Measurements from ENCODE around the gene VAMP1.
"Not testable (repeated sequence)": the region's sequence is repeated elsewhere in the genome, so short reads cannot be mapped to it uniquely, and the experiment has no call there.

The VAMP1 gene, protein sequence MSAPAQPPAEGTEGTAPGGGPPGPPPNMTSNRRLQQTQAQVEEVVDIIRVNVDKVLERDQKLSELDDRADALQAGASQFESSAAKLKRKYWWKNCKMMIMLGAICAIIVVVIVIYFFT

DNA sequence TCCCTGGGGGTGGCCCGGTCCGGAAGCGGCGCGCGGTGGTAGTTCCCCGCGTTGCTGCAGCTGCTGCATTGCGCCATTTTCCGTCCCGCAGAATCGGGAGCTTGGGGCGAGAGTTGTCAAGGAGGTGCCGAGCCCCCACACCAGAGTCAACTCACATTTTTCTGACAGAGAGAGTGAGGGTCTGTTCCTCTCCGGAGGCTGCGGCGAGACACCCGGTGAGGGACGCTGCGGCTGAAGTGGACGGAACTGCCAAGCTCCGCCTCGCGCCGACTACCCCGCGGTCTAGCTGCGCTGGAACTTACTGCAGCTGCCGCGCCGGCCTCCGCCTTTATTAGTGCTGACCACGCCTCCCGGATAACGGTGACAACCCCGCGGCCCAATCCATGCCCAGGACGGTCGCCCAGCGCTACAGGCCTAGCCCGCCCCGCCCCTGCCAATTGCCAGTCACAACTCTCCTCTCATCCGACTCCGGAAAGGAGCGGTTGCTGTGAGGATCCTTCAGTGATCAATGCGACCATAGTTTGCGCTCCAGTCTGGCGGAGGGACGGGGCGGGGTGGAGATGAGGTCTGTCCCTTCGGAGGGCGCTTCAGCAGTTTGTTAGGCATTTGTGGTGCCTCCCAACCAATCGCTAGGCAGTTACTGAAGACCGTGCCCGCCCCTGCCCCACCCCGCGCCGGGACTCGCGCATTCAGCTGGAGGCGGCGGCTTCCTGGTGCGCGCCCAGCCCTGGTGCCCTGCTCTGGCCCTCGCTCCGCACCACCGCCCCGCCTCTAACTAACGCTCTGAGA lies at the start of gene VAMP1:
VAMP1 (minus strand) TSS at position 303 of the 789 bp plus-strand sequence; CDS start at position 157, 146 bp downstream.
- peak; percentile 99 for DNase-seq (ENCODE audit: low spot score)

DNA sequence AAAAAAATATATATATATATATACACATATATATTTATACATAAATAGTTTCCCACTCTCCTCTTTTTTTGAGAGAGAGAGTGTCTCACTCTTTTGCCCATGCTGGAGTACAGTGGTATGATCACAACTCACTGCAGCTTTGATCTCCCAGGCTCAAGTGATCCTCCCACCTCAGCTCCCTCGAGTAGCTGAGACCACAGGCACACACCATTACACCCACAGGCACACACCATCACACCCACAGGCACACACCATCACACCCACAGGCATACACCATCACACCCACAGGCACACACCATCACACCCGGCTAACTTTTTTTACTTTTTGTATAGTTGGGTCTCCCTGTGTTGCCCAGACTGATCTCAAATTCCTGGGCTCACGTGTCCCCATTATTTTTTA lies 49.7 kb upstream of the VAMP1 start:
- no peak for DNase-seq (ENCODE audit: low spot score)

DNA sequence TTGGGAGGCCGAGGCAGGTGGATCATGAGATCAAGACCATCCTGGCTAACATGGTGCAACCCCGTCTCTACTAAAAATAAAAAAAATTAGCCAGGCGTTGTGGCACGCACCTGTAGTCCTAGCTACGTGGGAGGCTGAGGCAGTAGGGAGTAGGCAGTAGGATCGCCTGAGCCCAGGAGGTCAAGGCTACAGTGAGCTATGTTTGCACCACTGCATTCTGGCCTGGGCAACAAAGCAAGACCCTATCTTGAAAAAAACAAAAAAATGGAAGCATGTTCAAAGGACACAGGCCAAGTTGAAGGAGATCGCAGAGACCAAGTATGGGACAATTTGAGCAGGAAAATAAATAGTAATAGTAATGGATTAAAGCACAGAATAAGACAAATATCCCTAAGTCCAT lies 37.6 kb upstream of the VAMP1 start:
- DNase-seq (ENCODE audit: low spot score), result no peak

DNA sequence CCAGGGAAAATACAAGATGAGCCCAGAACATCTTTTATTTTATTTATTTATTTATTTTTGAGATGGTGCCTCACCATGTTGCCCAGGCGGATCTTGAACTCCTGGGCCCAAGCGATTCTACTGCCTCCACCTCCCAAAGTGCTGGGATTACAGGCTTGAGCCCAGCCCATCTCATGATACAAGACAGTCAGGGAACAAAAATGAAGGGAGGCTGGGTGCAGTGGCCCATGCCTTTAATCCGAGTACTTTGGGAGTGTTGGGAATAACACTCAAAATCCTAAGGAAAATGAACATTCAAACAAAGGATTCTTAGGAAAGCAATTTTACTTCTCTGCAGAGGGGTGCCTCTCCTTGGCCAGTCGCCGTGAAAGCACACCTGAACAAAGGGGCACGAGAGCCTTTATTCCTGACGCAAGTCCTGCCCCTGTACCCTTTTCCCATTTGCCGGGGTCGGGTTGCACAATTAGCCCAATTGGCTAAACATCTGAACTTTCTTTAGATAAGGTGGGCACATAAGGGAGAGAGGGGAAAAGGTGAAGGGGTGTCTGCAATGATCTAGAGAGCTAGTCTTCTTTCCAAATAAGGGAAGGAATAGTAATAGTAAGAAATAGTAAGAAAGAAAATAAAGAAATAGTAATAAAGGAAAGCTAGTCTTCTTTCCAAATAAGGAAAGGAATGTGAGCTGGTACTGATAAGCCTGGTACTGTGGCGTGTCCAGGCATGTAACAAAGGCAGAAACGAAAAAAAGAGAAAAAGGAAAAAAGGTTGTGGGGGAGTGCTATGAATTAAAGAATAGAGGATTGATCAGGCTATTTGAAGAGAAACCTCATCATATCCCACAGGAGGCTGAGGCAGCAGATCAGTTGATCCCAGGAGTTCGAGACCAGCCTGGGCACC lies 36.9 kb upstream of the VAMP1 start:
- DNase-seq (ENCODE audit: low spot score), result no peak

DNA sequence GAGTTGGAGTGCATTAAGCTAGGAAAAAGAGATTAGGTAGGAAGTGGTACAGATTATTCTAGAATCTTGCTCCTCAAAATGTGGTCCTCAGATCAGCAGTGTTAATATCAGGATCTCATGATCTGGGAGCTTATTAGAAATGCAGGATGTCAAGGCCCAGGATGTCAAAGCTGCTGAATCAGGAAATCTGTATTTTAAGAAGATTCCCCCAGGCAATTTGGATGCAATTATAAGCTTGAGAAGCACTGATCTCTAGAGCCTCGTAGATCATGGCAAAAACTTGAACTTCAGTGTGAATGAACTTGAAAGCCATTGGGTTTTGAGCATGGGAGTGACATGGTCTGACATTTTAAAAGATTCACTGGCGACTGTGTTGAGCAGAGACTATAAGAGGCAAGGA lies 30.0 kb upstream of the VAMP1 start:
- no peak for DNase-seq (ENCODE audit: low spot score)

DNA sequence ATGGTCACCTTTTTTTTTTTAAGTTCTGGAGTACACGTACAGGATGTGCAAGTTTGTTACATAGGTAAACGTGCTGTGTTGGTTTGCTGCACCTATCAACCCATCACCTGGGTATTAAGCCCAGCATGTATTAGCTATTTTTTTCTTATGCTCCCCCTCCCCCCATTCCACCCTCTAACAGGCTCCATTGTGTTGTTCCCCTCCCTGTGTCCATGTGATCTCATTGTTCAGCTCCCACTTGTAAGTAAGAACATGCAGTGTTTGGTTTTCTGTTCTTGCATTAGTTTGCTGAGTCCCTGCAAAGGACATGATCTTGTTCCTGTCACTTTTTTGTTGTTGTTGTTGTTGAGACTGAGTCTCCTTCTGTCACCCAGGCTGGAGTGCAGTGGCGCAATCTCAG lies 26.8 kb upstream of the VAMP1 start:
- DNase-seq (ENCODE audit: low spot score), result peak; percentile 59

DNA sequence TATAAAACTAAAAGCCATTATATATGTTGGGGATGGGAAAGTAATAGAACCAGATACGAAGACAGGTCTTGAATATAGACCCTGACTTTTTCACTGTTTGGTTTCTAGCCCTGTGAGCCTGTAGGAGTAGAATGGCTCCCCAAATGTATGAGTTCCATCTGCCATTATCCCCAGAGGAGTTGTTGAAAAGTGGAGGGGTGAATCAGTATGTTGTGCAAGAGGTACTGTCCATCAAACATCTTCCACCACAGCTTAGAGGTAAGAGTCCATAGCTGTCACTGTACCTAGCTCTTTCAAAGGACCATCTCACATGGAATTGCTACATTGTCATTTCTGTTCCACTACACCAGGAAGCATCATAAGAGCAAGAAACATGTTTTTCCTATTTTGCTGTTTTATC lies 24.5 kb upstream of the VAMP1 start:
- no peak for DNase-seq (ENCODE audit: low spot score)

DNA sequence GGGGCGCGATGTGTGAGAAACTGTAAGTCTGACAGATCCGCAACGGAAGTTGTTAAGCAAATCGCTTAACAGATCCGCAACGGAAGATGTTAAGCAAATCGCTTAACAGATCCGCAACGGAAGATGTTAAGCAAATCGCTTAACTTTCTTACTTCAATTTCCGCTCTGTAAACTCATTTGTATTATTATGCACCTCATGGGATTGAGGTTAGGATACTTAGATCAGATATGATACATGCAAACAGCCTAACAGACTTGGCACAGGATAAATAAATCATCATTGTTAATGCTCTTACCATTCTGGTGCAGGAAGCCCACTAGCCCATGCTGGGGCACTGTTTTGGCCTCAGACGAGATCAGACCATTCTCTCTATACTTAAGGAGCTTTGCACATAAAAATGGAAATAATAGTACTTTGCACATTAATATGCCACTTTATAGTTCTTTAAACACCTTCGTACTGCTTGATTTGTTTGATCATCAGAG lies 23.8 kb upstream of the VAMP1 start:
- DNase-seq (ENCODE audit: low spot score), result no peak

DNA sequence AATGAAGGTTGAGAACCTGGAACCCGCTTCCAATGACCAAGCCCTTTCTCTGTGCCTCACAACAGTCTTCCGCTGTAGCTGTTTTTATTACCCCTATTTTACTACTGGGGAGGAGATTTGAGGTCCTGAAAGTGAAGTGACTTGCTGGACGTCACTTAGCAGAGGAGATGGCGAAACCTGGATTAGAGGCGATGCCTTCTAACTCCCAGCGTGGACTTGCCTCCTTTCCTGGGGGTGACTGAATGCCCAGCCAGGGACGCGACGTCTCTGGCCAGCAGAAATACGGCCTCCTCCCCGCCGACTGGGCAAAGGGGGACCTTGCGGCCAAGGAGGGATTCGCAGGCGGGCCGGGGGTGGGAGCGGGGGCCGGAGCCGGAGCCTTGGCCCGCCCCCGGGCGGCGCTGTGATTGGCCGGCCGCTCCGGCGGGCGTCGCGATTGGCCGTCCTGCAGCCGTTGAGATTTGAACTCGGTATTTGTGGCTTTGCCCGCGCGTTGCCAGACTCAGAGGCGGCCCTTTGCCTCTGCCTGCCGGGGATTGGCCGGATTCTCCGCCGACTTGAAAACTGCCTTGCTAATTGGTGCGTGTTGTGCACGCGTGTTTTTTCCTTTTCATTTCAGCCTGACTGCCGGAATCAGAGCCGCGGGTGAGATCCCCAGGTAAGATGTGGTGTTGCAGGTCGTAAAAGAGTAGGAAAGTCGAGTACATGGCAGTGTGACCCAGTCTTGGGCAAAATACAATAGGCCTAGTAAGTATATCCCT lies 23.2 kb upstream of the VAMP1 start, which contains the start of gene NCAPD2:
NCAPD2 (plus strand) TSS at position 606 of the 761 bp plus-strand sequence. CDS start 997 bp downstream, outside the sequence.
- peak; percentile 97 for DNase-seq (ENCODE audit: low spot score)

DNA sequence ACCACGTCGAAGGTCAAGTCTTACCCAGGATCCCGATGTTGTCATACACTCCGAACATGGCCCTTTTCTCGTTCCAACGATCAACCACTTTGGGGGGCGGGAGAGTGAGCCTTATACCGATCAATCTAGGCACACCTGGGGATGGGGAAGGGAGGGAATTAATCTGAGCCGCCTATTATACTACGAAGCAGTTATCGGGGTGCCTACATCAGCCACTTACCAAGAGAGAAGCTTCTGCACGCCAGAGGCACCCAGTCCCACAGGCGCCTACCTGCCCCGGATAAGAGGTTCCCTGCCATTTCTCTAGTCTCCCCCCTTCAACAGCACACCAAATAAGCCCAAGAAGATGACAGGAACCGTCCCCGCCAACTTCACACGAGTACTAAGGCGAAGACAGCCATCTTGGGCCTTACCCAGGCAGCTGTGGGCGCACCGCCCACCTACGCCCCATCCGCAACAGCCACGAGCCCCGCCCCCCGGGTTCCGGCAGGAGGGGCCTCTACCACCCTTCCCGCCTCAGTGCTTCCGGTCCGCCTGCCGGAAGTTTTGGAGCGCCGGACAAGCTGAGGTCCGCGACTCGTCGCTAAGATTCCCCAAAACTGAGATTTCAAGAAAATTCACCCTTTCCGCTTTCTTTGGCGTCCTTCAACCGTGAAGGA lies 22.5 kb upstream of the VAMP1 start, which contains the start of gene MRPL51:
MRPL51 (minus strand) TSS at position 425 of the 659 bp plus-strand sequence; CDS start at position 299, 126 bp downstream.
- peak; percentile 96 for DNase-seq (ENCODE audit: low spot score)

DNA sequence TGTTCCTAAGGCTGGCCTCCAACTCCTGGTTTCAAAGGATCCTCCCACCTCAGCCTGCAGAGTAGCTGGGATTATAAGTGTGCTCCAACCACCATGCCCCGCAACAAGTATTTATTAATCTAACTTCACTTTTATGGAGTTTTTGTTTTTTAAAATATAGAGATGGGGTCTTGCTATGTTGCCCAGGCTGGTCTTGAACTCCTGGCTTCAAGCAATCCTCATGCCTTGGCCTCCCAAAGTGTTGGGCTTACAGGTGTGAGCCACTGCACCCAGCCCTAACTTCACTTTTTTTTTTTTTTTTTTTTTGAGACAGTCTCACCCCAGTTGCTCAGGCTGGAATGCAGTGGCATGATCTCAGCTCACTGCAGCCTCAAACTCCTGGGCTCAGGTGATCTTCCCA lies 20.2 kb upstream of the VAMP1 start:
- DNase-seq (ENCODE audit: low spot score), result not testable (repeated sequence)

DNA sequence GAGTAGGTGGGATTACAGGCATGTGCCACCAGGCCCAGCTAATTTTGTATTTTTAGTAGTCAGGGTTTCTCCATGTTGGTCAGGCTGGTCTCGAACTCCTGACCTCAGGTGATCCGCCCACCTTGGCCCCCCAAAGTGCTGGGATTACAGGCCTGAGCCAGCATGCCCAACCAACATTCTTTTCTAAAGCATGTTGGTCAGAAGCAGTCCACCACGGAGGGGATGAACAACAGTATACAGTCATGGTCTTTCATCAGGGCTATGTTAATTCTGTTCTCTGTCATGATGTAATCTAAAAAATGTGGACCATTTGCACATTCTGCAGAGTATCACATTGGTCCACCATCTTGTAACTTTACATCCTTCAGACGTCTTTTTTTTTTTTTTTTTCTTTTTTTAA lies 19.0 kb upstream of the VAMP1 start:
- DNase-seq (ENCODE audit: low spot score), result no peak

DNA sequence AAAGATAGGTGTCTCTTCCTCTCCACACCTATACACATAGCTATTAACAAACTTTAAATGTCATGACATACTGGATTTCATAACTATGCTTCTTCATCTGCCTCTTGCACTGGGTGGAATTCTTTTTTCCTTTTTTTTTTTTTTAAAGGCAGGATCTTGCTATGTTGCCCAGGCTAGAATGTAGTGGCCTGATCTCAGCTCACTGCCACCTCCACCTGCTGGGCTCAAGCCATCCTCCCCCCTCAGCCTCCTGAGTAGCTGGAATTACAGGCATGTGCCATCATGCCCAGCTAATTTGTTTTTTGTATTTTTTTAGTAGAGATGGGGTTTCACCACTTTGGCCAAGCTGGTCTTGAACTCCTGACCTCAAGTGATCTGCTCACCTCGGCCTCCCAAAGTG lies 17.8 kb upstream of the VAMP1 start:
- DNase-seq (ENCODE audit: low spot score), result no peak

DNA sequence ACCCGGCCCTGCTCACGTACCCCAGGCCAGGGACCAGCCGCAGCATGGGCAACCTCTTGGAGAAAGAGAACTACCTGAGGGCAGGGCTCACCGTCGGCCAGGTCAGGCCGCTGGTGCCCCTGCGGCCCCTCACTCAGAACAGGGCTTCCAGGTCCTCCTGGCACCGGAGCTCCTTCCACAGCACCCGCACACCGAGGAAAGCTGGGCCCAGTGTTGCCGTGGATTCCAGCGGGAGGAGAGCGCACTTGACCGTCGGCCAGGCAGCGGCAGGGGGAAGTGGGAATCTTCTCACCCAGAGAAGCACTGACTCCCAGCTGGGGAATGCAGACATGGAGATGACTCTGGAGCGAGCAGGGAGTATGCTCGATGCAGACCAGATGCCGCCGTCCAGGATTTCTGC lies 7.9 kb upstream of the VAMP1 start:
- no peak for DNase-seq (ENCODE audit: low spot score)

DNA sequence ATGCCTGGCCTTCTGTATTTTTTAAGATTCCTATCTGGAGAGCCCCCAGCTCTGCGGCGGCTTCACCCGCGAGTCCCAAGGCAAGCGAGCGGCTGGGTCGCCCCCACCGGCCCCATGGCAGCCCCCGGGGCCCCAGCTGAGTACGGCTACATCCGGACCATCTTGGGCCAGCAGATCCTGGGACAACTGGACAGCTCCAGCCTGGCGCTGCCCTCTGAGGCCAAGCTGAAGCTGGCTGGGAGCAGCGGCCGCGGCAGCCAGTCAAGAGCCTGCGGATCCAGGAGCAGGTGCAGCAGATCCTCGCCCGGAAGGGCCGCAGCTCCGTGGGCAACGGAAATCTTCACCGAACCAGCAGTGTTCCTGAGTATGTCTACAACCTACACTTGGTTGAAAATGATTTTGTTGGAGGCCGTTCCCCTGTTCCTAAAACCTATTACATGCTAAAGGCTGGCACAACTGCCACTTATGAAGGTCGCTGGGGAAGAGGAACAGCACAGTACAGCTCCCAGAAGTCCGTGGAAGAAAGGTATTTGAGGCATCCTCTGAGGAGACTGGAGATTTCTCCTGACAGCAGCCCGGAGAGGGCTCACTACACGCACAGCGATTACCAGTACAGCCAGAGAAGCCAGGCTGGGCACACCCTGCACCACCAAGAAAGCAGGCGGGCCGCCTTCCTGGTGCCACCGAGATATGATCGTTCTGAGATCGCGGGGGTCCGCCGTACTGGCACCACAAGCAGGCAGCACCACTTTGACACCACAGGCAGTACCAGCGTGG lies 7.3 kb upstream of the VAMP1 start:
- DNase-seq (ENCODE audit: low spot score), result not testable (repeated sequence)

DNA sequence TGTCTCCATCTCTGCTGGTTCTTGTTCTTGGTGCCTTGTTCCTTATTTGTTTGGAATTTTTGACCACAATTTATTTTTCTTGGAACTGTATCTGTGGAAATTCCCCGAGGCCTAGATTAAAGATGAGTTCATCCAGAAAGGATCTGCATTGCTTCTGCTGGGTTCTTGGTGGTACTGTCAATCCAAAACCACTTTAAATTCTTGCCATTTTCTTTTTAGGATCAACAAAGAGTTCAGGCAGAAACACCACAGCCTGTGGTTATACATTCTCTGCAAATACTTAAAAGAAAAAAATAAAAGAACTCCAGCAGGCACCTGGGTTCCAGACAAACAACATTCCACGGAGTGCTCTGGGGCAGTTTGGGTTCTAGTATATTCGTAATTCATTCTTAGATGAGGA lies 6.0 kb upstream of the VAMP1 start:
- DNase-seq (ENCODE audit: low spot score), result no peak

DNA sequence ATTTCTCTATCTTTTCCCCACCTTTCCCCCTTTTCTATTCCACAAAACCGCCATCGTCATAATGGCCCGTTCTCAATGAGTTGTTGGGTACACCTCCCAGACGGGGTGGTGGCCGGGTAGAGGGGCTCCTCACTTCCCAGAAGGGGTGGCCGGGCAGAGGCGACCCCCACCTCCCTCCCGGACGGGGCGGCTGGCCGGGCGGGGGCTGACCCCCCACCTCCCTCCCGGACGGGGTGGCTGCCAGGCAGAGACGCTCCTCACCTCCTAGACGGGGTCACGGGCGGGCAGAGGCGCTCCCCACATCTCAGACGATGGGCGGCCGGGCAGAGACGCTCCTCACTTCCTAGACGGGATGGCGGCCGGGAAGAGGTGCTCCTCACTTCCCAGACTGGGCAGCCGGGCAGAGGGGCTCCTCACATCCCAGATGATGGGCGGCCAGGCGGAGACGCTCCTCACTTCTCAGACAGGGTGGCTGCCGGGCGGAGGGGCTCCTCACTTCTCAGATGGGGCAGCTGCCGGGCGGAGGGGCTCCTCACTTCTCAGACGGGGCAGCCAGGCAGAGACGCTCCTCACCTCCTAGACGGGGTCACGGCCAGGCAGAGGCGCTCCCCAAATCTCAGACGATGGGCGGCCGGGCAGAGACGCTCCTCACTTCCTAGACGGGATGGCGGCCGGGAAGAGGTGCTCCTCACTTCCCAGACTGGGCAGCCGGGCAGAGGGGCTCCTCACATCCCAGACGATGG lies 4.9 kb upstream of the VAMP1 start:
- DNase-seq (ENCODE audit: low spot score), result not testable (repeated sequence)

DNA sequence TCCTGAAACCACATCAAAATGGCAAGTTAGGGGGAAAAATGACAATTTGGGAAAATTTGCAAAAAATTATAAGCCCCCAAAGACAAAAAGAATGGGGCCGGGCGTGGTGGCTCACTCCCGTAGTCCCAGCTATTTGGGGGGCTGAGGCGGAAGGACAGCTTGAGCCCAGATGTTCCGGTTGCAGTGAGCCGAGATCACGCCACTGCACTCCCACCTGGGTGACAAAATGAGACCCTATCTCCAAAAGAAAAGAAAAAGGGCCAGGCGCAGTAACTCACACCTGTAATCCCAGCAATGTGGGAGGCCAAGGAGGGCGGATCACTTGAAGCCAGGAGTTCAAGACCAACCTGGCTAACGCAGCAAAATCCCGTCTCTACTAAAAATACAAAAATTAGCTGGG lies 2.0 kb upstream of the VAMP1 start:
- DNase-seq (ENCODE audit: low spot score), result no peak

DNA sequence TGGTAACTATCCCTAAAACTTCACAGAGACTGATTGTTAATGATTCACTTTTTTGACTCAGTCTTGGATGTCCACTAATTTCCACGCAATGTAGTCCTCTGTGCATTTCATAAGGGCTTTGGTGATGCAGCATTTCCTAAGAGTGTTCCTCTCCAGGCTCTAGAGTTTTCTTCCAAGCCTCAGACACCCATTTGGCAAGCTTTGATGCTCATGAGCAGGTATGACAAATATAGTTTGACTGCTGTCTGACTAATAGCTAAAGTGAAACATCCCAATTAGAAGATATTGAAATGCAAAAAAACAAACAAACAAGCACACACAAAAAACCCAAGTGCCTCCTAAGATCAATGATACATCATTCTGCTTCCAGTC lies 1.5 kb upstream of the VAMP1 start:
- DNase-seq (ENCODE audit: low spot score), result no peak
